SK-N-DZ (cell line): Measurements from ENCODE around the gene HSD17B4.

Source experiments
- small RNA-seq, 2 experiments: library from RNA; depleted of rRNA; stranded (forward); fragments of <200 nt; gene quantifications; one replicate each; pipeline ENCODE3, GENCODE V24; 2014

HSD17B4 gene

Small RNA genes within 50 kb of the gene (small RNA-seq; reads per million reads assigned to genes)
- 0.05 to 0.67 reads per million in 2 experiments for gene RNA5SP190
